DND-41 (cell line): ENCODE measurements around the gene PET100.

Source experiments
- ATAC-seq: fragments of 200-7000 bp; cut with Tn5 transposase; 3 replicates; pipeline ENCODE4 v1.9.1; 2021; ENCODE audit warnings: low read depth; ENCODE audit not compliant: insufficient read depth
- DNase-seq: peaks from one replicate; pipeline ENCODE4 v3.0.0-alpha.2; 2020
- H2AFZ ChIP-seq: 2 replicates; pipeline ENCODE4 v1.6.0; 2012; ENCODE audit warnings: low read depth, low read length
- H3K27ac ChIP-seq: 2 replicates; pipeline ENCODE4 v1.5.1; 2012; ENCODE audit warnings: low read length, inconsistent platforms
- H3K27me3 ChIP-seq: fragments of 200-600 bp; sonication (generic); 2 replicates; pipeline ENCODE4 v1.6.0; 2012; ENCODE audit warnings: low read length, mild to moderate bottlenecking, inconsistent platforms; ENCODE audit not compliant: insufficient read depth, poor library complexity
- H3K36me3 ChIP-seq: 2 replicates; pipeline ENCODE4 v1.5.1; 2012; ENCODE audit warnings: low read length, inconsistent platforms; ENCODE audit not compliant: insufficient read depth
- H3K4me1 ChIP-seq: 2 replicates; pipeline ENCODE4 v1.5.1; 2012; ENCODE audit warnings: mild to moderate bottlenecking, low read length; ENCODE audit not compliant: insufficient read depth
- H3K4me2 ChIP-seq: 2 replicates; pipeline ENCODE4 v1.6.0; 2012; ENCODE audit warnings: mild to moderate bottlenecking, moderate library complexity, low read length, inconsistent platforms; ENCODE audit not compliant: insufficient read depth
- H3K4me3 ChIP-seq, 2 experiments: fragments of 200-600 bp in 1 of 2; shearing (Covaris generic) in 1 of 2; 2 replicates each; pipeline ENCODE4 v1.5.1; 2012 to 2016; ENCODE audit warnings: inconsistent platforms in 2 of 2, low read length in 2 of 2, mild to moderate bottlenecking in 2 of 2, low read depth in 1 of 2, moderate library complexity in 1 of 2
- H3K79me2 ChIP-seq: 2 replicates; pipeline ENCODE4 v1.6.0; 2012; ENCODE audit warnings: low read length, inconsistent platforms; ENCODE audit not compliant: insufficient read depth
- H3K9ac ChIP-seq: 2 replicates; pipeline ENCODE4 v1.6.0; 2012; ENCODE audit warnings: low read depth, mild to moderate bottlenecking, inconsistent platforms, low read length, moderate library complexity
- H3K9me3 ChIP-seq: 2 replicates; pipeline ENCODE4 v1.5.1; 2012; ENCODE audit warnings: low read length, moderate library complexity, mild to moderate bottlenecking, inconsistent platforms; ENCODE audit not compliant: insufficient read depth, severe bottlenecking
- H4K20me1 ChIP-seq: 2 replicates; pipeline ENCODE4 v1.6.0; 2012; ENCODE audit warnings: low read length; ENCODE audit not compliant: insufficient read depth
- CTCF ChIP-seq: IDR thresholded peaks from 2 replicates; pipeline ENCODE4 v1.5.1; 2012; ENCODE audit warnings: borderline replicate concordance, low read length, moderate library complexity, mild to moderate bottlenecking; ENCODE audit not compliant: poor library complexity, severe bottlenecking; ENCODE audit errors: extremely low read depth
- EZH2 ChIP-seq: IDR thresholded peaks from 3 replicates; pipeline ENCODE4 v1.6.1; 2012; ENCODE audit warnings: borderline replicate concordance, low read depth, mild to moderate bottlenecking, moderate library complexity, low read length, inconsistent platforms; ENCODE audit not compliant: severe bottlenecking

PET100 gene

GRCh38 chr19:7645656-7646425, 16.2 kb downstream of the PET100 start:
- DNase-seq, result no peak
- Histone ChIP-seq H3K4me1 (no peaks in the 10 kb centered on the region), H3K27ac (no peak overlapping the region), H3K9ac (no peak overlapping the region), H3K36me3 (no peaks in the 10 kb centered on the region), H3K4me2 (no peak overlapping the region), H2AFZ (no peak overlapping the region), H3K9me3 (no peaks in the 10 kb centered on the region), H3K79me2 (no peaks in the 10 kb centered on the region), H3K4me3 (no peak overlapping the region), H4K20me1 (no peaks in the 10 kb centered on the region), H3K27me3 (no peaks in the 10 kb centered on the region)
- no peak for ATAC-seq
- no peak for TF ChIP-seq EZH2
- no peak for TF ChIP-seq CTCF

GRCh38 chr19:7646426-7646700, 16.8 kb downstream of the PET100 start:
- DNase-seq (no peak), ATAC-seq (no peak)
- Histone ChIP-seq H3K79me2 (no peaks in the 10 kb centered on the region), H3K4me3 (no peak overlapping the region), H3K27ac (no peak overlapping the region), H2AFZ (no peak overlapping the region), H3K9me3 (no peaks in the 10 kb centered on the region), H4K20me1 (no peaks in the 10 kb centered on the region), H3K36me3 (no peaks in the 10 kb centered on the region), H3K4me1 (no peaks in the 10 kb centered on the region), H3K27me3 (no peaks in the 10 kb centered on the region), H3K9ac (no peak overlapping the region), H3K4me2 (no peak overlapping the region)
- TF ChIP-seq EZH2, result no peak
- no peak for TF ChIP-seq CTCF

GRCh38 chr19:7647156-7647555, 17.6 kb downstream of the PET100 start:
- no peak overlapping the region for H3K9ac ChIP-seq
- no peaks in the 10 kb centered on the region for H3K79me2 ChIP-seq
- no peaks in the 10 kb centered on the region for H3K9me3 ChIP-seq
- no peak overlapping the region for H2AFZ ChIP-seq
- no peak overlapping the region for H3K4me3 ChIP-seq
- H3K27me3 ChIP-seq, result no peaks in the 10 kb centered on the region
- H3K36me3 ChIP-seq, result no peaks in the 10 kb centered on the region
- peaks cover 1% of the 10 kb centered on the region for H3K4me1 ChIP-seq
- H3K27ac ChIP-seq, result no peak overlapping the region
- no peak overlapping the region for H3K4me2 ChIP-seq
- H4K20me1 ChIP-seq, result no peaks in the 10 kb centered on the region
- DNase-seq, result no peak
- ATAC-seq, result no peak
- no peak for TF ChIP-seq CTCF
- no peak for TF ChIP-seq EZH2
